Choroid plexus epithelial cell (primary cell): Measurements from ENCODE around the gene PCBP3.

ENCODE experiments used
- DNase-seq: peaks from one replicate; pipeline ENCODE4 v3.0.0-alpha.2; 2010; ENCODE audit warnings: low read depth
- H3K4me3 ChIP-seq: 2 replicates; pipeline ENCODE4 v1.5.1; 2011; ENCODE audit warnings: low read depth, mild to moderate bottlenecking, control low read depth, low read length, moderate library complexity
- CTCF ChIP-seq: conservative IDR thresholded peaks from 2 replicates; pipeline ENCODE4 v1.5.1; 2011; ENCODE audit warnings: low read depth, mild to moderate bottlenecking, control low read depth, inconsistent platforms, low read length, moderate library complexity

Gene PCBP3

GRCh38 chr21:45821315-45821962 lies 177.9 kb downstream of the PCBP3 start:
- no peak overlapping the region for H3K4me3 ChIP-seq
- TF ChIP-seq CTCF, result no peak
- DNase-seq, result no peak

GRCh38 chr21:45821998-45822397 lies 178.5 kb downstream of the PCBP3 start:
- no peak for DNase-seq
- TF ChIP-seq CTCF, result no peak
- H3K4me3 ChIP-seq, result no peak overlapping the region

GRCh38 chr21:45822429-45823099 lies 179.0 kb downstream of the PCBP3 start:
- no peak overlapping the region for H3K4me3 ChIP-seq
- DNase-seq, result no peak
- TF ChIP-seq CTCF, result no peak

- DNase-seq, result no peak
- H3K4me3 ChIP-seq, result no peak overlapping the region
- TF ChIP-seq CTCF, result no peak
These were observed 179.7 kb downstream of the PCBP3 start for GRCh38 chr21:45823100-45823681.

GRCh38 chr21:45824546-45825215 lies 181.2 kb downstream of the PCBP3 start:
- no peak for TF ChIP-seq CTCF
- no peak for DNase-seq

GRCh38 chr21:45825219-45825618 lies 181.7 kb downstream of the PCBP3 start:
- no peak for DNase-seq
- no peak for TF ChIP-seq CTCF
- no peak overlapping the region for H3K4me3 ChIP-seq

More at GRCh38 chr21:45824546-45825215, 181.2 kb downstream of the PCBP3 start:
- no peak overlapping the region for H3K4me3 ChIP-seq
